ENCODE results near the gene YY1. TPM values are rescaled to one million over a fixed set of nuclear protein-coding genes. Genes with fewer than 3 reads are reported as not detected.

YY1 gene
- total and polyA plus RNA-seq, 9 of the 15 experiments (the other 6 are each of a cell fraction or from before 2014, with no cell fraction given): 20.8 to 74.2 (median 46.7) TPM

- TF ChIP-seq, protein P1, sequence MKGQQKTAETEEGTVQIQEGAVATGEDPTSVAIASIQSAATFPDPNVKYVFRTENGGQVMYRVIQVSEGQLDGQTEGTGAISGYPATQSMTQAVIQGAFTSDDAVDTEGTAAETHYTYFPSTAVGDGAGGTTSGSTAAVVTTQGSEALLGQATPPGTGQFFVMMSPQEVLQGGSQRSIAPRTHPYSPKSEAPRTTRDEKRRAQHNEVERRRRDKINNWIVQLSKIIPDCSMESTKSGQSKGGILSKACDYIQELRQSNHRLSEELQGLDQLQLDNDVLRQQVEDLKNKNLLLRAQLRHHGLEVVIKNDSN (CRISPR knock-in tag; IDR thresholded peaks at IDR 0.05): peak; percentile 48
- TF ChIP-seq SNAPC5 (CRISPR knock-in tag; IDR thresholded peaks at IDR 0.05) (no peak), DACH1 (IDR thresholded peaks at IDR 0.05; ENCODE audit: partially characterized antibody) (no peak), CHAMP1 (IDR thresholded peaks at IDR 0.05) (no peak), ZNF354B (CRISPR knock-in tag; IDR thresholded peaks at IDR 0.05) (no peak), ZNF717 (CRISPR knock-in tag; IDR thresholded peaks at IDR 0.05) (no peak), SPI1 (IDR thresholded peaks at IDR 0.05; ENCODE audit: borderline replicate concordance, low read depth, low read length) (peak; percentile 99), ID3 (CRISPR knock-in tag; IDR thresholded peaks at IDR 0.05) (no peak), ID3 (tag; IDR thresholded peaks at IDR 0.05) (no peak), MAZ (CRISPR knock-in tag; conservative IDR thresholded peaks at IDR 0.05 in 1 of 2, IDR thresholded peaks at IDR 0.05 in 1 of 2) (no peak), RREB1 (CRISPR knock-in tag; IDR thresholded peaks at IDR 0.05) (no peak), ZNF644 (tag; IDR thresholded peaks at IDR 0.05; ENCODE audit: low read depth) (no peak), CC2D1A (IDR thresholded peaks at IDR 0.05) (no peak)
- TF ChIP-seq, protein P2, sequence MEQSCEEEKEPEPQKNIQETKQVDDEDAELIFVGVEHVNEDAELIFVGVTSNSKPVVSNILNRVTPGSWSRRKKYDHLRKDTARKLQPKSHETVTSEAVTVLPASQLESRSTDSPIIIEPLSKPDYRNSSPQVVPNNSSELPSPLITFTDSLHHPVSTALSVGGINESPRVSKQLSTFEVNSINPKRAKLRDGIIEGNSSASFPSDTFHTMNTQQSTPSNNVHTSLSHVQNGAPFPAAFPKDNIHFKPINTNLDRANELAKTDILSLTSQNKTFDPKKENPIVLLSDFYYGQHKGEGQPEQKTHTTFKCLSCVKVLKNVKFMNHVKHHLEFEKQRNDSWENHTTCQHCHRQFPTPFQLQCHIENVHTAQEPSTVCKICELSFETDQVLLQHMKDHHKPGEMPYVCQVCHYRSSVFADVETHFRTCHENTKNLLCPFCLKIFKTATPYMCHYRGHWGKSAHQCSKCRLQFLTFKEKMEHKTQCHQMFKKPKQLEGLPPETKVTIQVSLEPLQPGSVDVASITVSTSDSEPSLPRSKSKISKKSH (CRISPR knock-in tag; IDR thresholded peaks at IDR 0.05): no peak
- TF ChIP-seq, protein P3, sequence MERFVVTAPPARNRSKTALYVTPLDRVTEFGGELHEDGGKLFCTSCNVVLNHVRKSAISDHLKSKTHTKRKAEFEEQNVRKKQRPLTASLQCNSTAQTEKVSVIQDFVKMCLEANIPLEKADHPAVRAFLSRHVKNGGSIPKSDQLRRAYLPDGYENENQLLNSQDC (CRISPR knock-in tag; IDR thresholded peaks at IDR 0.05): no peak
Observed at GRCh38 chr14:100297320-100298300, 58.7 kb downstream of the YY1 start (continued).
